GM12873 (cell line): ENCODE results near the gene MZB1.

Experiments used
- CTCF ChIP-seq: IDR thresholded peaks from 2 replicates; pipeline ENCODE4 v1.5.1; 2012; ENCODE audit warnings: low read depth, mild to moderate bottlenecking, moderate library complexity, low read length, control low read depth; ENCODE audit not compliant: insufficient read depth; ENCODE audit errors: missing control alignments

The MZB1 gene

DNA sequence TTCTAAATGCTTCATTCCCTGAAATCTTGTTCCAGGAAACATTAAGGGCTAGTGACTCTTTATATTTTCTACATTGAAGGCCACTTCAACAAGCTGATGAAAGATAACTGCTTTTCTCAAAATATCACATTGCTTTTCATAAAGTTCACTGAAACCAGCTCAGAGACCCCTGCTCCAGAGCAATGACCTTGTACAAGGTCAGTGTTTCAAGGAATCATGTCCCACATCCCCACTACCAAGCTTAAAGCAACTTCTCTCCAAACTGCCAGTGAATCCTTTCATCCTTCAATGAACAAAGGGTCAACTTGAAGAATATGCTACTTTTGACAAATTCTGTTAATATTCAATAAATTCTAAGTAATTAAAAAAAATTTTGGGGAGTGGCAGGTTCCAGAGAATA lies 26.2 kb upstream of the MZB1 start:
- no peak for TF ChIP-seq CTCF

- no peak for TF ChIP-seq CTCF
These were observed 25.6 kb upstream of the MZB1 start for GRCh38 chr5:139415221-139415861.

DNA sequence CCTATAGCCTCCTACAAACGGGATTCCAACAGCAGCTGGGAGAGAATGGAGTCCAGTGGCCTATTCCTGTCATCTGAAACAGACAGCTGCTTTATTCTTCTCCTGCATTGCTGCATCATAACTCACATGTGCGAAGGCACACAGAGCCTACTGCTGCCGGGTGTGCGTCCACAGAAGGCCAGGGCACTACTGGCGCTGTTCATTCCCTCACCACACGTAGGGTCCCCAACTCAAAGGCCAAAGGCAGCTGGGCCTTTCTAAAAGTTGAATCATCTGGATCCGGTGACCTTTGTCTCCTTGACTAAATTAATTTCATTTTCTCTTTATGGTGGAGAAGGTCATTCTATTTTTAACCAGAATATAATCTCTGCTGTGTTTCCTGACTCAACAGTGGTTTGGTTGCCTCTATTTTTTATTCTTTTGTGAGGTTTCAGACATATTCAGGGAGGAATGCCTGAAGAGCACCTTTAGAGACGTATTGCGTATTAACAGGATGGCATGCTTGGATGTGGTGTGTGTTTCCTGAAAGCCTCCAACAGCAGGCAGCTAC lies 24.9 kb upstream of the MZB1 start:
- TF ChIP-seq CTCF, result no peak

- no peak for TF ChIP-seq CTCF
These were observed 24.2 kb upstream of the MZB1 start for GRCh38 chr5:139413963-139414362.

DNA sequence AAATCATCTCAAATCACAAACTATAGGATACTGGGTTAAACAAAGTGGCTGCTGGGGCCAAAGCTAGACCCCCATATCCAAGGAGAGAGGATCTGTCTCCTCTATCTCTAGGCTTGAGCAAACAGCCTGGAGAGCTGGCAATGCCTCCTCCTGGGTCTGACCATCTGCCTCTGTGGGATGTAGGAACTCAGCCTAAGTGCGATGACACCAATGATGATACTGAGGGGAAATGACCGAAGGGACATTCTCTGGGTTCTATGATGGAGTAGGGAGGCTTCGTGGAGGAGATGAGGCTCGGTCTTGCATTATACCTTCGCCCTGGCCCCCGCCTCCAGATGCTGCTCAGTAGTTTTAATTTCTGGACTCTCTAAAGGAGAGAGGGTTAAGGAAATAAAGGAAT lies 23.4 kb upstream of the MZB1 start:
- TF ChIP-seq CTCF, result no peak

- no peak for TF ChIP-seq CTCF
These were observed 21.5 kb upstream of the MZB1 start for GRCh38 chr5:139410993-139411828.
